GM23338 (cell line): ENCODE results near the gene SYT10. TPM values are rescaled to one million over a fixed set of nuclear protein-coding genes. Genes with fewer than 3 reads are reported as not detected.

Source experiments
- ATAC-seq: fragments of 200-7000 bp; cut with Tn5 transposase; 3 replicates; pipeline ENCODE4 v1.9.1; 2020
- DNase-seq: peaks from one replicate; pipeline ENCODE4 v3.0.0-alpha.2; 2015; ENCODE audit warnings: low spot score
- H2AFZ ChIP-seq: fragments of 200-600 bp; sonication (generic); 2 replicates; pipeline ENCODE4 v1.8.0; 2016; ENCODE audit warnings: antibody characterized with exemption, mild to moderate bottlenecking, moderate library complexity
- H3F3A ChIP-seq: fragments of 200-600 bp; sonication (generic); replicated peaks from 2 replicates; pipeline ENCODE4 v1.8.0; 2017; ENCODE audit warnings: antibody characterized with exemption, mixed run types, low read depth
- H3K27ac ChIP-seq: fragments of 200-600 bp; sonication (generic); 2 replicates; pipeline ENCODE4 v1.6.1; 2016; ENCODE audit warnings: low read depth
- H3K27me3 ChIP-seq: fragments of 200-600 bp; sonication (generic); 2 replicates; pipeline ENCODE4 v1.8.0; 2016; ENCODE audit warnings: mild to moderate bottlenecking, mixed run types, moderate library complexity; ENCODE audit not compliant: insufficient read depth
- H3K36me3 ChIP-seq: fragments of 200-600 bp; sonication (generic); 2 replicates; pipeline ENCODE4 v1.8.0; 2016; ENCODE audit warnings: mild to moderate bottlenecking; ENCODE audit not compliant: insufficient read depth
- H3K4me1 ChIP-seq: fragments of 200-600 bp; sonication (generic); 2 replicates; pipeline ENCODE4 v1.8.0; 2016; ENCODE audit warnings: mild to moderate bottlenecking, moderate library complexity; ENCODE audit not compliant: insufficient read depth
- H3K4me2 ChIP-seq: fragments of 200-600 bp; sonication (generic); 2 replicates; pipeline ENCODE4 v1.7.1; 2017; ENCODE audit warnings: mixed run types
- H3K4me3 ChIP-seq: fragments of 200-600 bp; sonication (generic); 2 replicates; pipeline ENCODE4 v1.6.1; 2016; ENCODE audit warnings: mixed run types
- H3K79me2 ChIP-seq: fragments of 200-600 bp; sonication (generic); replicated peaks from 2 replicates; pipeline ENCODE4 v1.8.0; 2017; ENCODE audit warnings: mild to moderate bottlenecking; ENCODE audit not compliant: insufficient read depth
- H3K9me2 ChIP-seq: fragments of 200-600 bp; sonication (generic); 2 replicates; pipeline ENCODE4 v1.8.0; 2017; ENCODE audit not compliant: insufficient read depth
- H4K20me1 ChIP-seq: fragments of 200-600 bp; sonication (generic); replicated peaks from 2 replicates; pipeline ENCODE4 v1.8.0; 2017; ENCODE audit warnings: mild to moderate bottlenecking; ENCODE audit not compliant: insufficient read depth
- H3K27ac Mint-ChIP-seq: 2 replicates; pipeline ENCODE4 v1.8.0; 2020; ENCODE audit warnings: inconsistent platforms, mild to moderate bottlenecking, moderate library complexity, mixed read lengths
- H3K27me3 Mint-ChIP-seq: 3 replicates; pipeline ENCODE4 v1.8.0; 2022; ENCODE audit warnings: low read depth, mild to moderate bottlenecking, moderate library complexity, mixed read lengths, inconsistent platforms; ENCODE audit not compliant: insufficient read depth, poor library complexity
- H3K36me3 Mint-ChIP-seq: 3 replicates; pipeline ENCODE4 v1.8.0; 2021; ENCODE audit warnings: low read depth, mild to moderate bottlenecking, inconsistent platforms, moderate library complexity, mixed read lengths
- H3K4me1 Mint-ChIP-seq: 3 replicates; pipeline ENCODE4 v1.8.0; 2020; ENCODE audit warnings: mild to moderate bottlenecking, inconsistent platforms, mixed read lengths
- H3K4me3 Mint-ChIP-seq: 3 replicates; pipeline ENCODE4 v1.8.0; 2021; ENCODE audit warnings: moderate library complexity, mild to moderate bottlenecking, inconsistent platforms, mixed read lengths
- H3K9me3 Mint-ChIP-seq: 3 replicates; pipeline ENCODE4 v1.8.0; 2020; ENCODE audit warnings: moderate library complexity, mild to moderate bottlenecking, inconsistent platforms, mixed read lengths
- CREB1 ChIP-seq: fragments of 250-450 bp; sonication (Bioruptor Pico); IDR thresholded peaks from 2 replicates; pipeline ENCODE4 v1.5.0; 2020; ENCODE audit warnings: low read depth, mild to moderate bottlenecking, moderate library complexity
- CTCF ChIP-seq, 2 experiments: fragments of 200-600 bp in 1 of 2; sonication (generic) in 1 of 2; conservative IDR thresholded peaks; 2 replicates each; pipeline versions ENCODE4 v1.5.1 to v1.6.1; 2016 to 2017; ENCODE audit warnings: antibody characterized with exemption in 2 of 2, low read depth in 2 of 2, mild to moderate bottlenecking in 2 of 2, moderate library complexity in 1 of 2
- EZH2 ChIP-seq: fragments of 200-600 bp; sonication (generic); IDR thresholded peaks from one replicate; pipeline ENCODE4 v1.8.0; 2017; ENCODE audit warnings: antibody characterized with exemption, mild to moderate bottlenecking, low read depth; ENCODE audit not compliant: unreplicated experiment
- EZH2phosphoT487 ChIP-seq: fragments of 200-600 bp; sonication (generic); IDR thresholded peaks from one replicate; pipeline ENCODE4 v1.8.1; 2018; ENCODE audit warnings: antibody characterized with exemption; ENCODE audit not compliant: unreplicated experiment
- JUNB ChIP-seq: IDR thresholded peaks from one replicate; pipeline ENCODE4 v1.6.1; 2016; ENCODE audit warnings: antibody characterized with exemption; ENCODE audit not compliant: unreplicated experiment
- NANOG ChIP-seq: IDR thresholded peaks from 2 replicates; pipeline ENCODE4 v1.6.1; 2016; ENCODE audit warnings: antibody characterized with exemption, borderline replicate concordance
- POLR2AphosphoS5 ChIP-seq: IDR thresholded peaks from 2 replicates; pipeline ENCODE4 v1.6.1; 2016; ENCODE audit warnings: antibody characterized with exemption, low read depth
- REST ChIP-seq: IDR thresholded peaks from one replicate; pipeline ENCODE4 v1.6.1; 2018; ENCODE audit warnings: antibody characterized with exemption; ENCODE audit not compliant: unreplicated experiment
- STAT1 ChIP-seq: IDR thresholded peaks from one replicate; pipeline ENCODE4 v1.6.1; 2016; ENCODE audit warnings: antibody characterized with exemption; ENCODE audit not compliant: unreplicated experiment
- ZNF114 ChIP-seq: fragments of 250-450 bp; sonication (Bioruptor Pico); IDR thresholded peaks from 2 replicates; pipeline ENCODE4 v1.5.0; 2020; ENCODE audit warnings: mild to moderate bottlenecking, moderate library complexity
- ZNF331 ChIP-seq: fragments of 250-450 bp; sonication (Bioruptor Pico); IDR thresholded peaks from 2 replicates; pipeline ENCODE4 v1.5.0; 2020; ENCODE audit warnings: low read depth, mild to moderate bottlenecking, moderate library complexity
- ZNF462 ChIP-seq: fragments of 250-450 bp; sonication (Bioruptor Pico); IDR thresholded peaks from 2 replicates; pipeline ENCODE4 v1.5.0; 2020; ENCODE audit warnings: mild to moderate bottlenecking, moderate library complexity
- polyA plus RNA-seq: library from polyadenylated mRNA; unstranded; fragments of >200 nt; fragmentation: Nextera tagmentation; extraction: Ambion mirVana; gene quantifications from 2 replicates; pipeline ENCODE4 v1.2.1, GENCODE V29; 2016
- total RNA-seq: library from RNA; depleted of rRNA; stranded (reverse); fragments of >200 nt; shearing (Covaris generic); gene quantifications from 2 replicates; pipeline ENCODE4 v1.2.3, GENCODE V29; 2014

SYT10 gene
- total and polyA plus RNA-seq, 2 experiments from 2014 or later, result 1.3 to 3.0 TPM

- TF ChIP-seq CTCF (conservative IDR thresholded peaks at IDR 0.05; ENCODE audit: low read depth in 2 of 2) (no peak), CREB1 (CRISPR knock-in tag) (no peak)
Measured at GRCh38 chr12:33484161-33484560, 44.5 kb upstream of the SYT10 start (continued).

GRCh38 chr12:33480366-33480765 is 40.7 kb upstream of the SYT10 start:
- Histone ChIP-seq H2AFZ (no peak overlapping the region), H3K27me3 (no peaks in the 10 kb centered on the region), H3K27ac (no peak overlapping the region), H3K9me2 (no peaks in the 10 kb centered on the region), H3K4me1 (no peaks in the 10 kb centered on the region), H3K79me2 (no peaks in the 10 kb centered on the region), H3K4me2 (no peak overlapping the region), H3K36me3 (no peaks in the 10 kb centered on the region), H4K20me1 (no peaks in the 10 kb centered on the region), H3K4me3 (no peak overlapping the region), H3F3A (no peaks in the 10 kb centered on the region)
- DNase-seq (no peak), ATAC-seq (no peak)
- Mint-ChIP-seq H3K4me1 (no peaks in the 10 kb centered on the region), H3K27me3 (no peaks in the 10 kb centered on the region), H3K4me3 (no peak overlapping the region), H3K36me3 (no peaks in the 10 kb centered on the region), H3K27ac (no peak overlapping the region), H3K9me3 (no peaks in the 10 kb centered on the region)
- TF ChIP-seq NANOG (no peak), STAT1 (no peak), CREB1 (CRISPR knock-in tag) (no peak), JUNB (no peak), REST (no peak), EZH2 (no peak), ZNF462 (CRISPR knock-in tag) (no peak), ZNF114 (CRISPR knock-in tag) (no peak), ZNF331 (no peak), POLR2AphosphoS5 (no peak), EZH2phosphoT487 (no peak), CTCF (conservative IDR thresholded peaks at IDR 0.05; ENCODE audit: low read depth in 2 of 2) (no peak)
